HepG2 (cell line): ENCODE data around the gene PFDN2. TPM values are rescaled to one million over a fixed set of nuclear protein-coding genes. Genes with fewer than 3 reads are reported as not detected.

ENCODE experiments used
- AHR ChIP-seq: IDR thresholded peaks from 2 replicates; pipeline ENCODE4 v1.6.1; 2018; ENCODE audit warnings: missing genetic modification reagents, missing compliant biosample characterization
- CREB1 ChIP-seq, 2 experiments: fragments of 450-650 bp in 1 of 2; IDR thresholded peaks; 2 replicates each; pipeline ENCODE4 v1.6.1; 2016 to 2017; ENCODE audit warnings: control low read depth in 1 of 2, mild to moderate bottlenecking in 1 of 2, missing compliant biosample characterization in 1 of 2, missing genetic modification characterization in 1 of 2
- DMTF1 ChIP-seq: sonication (generic); formaldehyde crosslinking; IDR thresholded peaks from 2 replicates; pipeline ENCODE4 v1.4.0; 2020; ENCODE audit warnings: mild to moderate bottlenecking, missing genetic modification reagents
- HIVEP1 ChIP-seq: sonication (generic); formaldehyde crosslinking; IDR thresholded peaks from 2 replicates; pipeline ENCODE4 v1.4.0; 2020; ENCODE audit warnings: mild to moderate bottlenecking, missing genetic modification reagents
- HNRNPH1 ChIP-seq: fragments of 200-400 bp; formaldehyde crosslinking; optimal IDR thresholded peaks from 2 replicates; pipeline ENCODE3; 2017; ENCODE audit warnings: mild to moderate bottlenecking, low read depth, low read length
- HOXA9 ChIP-seq: sonication (generic); formaldehyde crosslinking; IDR thresholded peaks from 2 replicates; pipeline ENCODE4 v1.8.1; 2022; ENCODE audit warnings: missing genetic modification reagents, mild to moderate bottlenecking, moderate library complexity, borderline replicate concordance
- LCORL ChIP-seq, 2 experiments: fragments of 450-650 bp in 1 of 2; sonication (generic) in 1 of 2; formaldehyde crosslinking in 1 of 2; IDR thresholded peaks; 2 replicates each; pipeline versions ENCODE4 v1.5.0 to v1.6.1; 2017 to 2020; ENCODE audit warnings: antibody characterized with exemption in 1 of 2, missing genetic modification reagents in 1 of 2
- MXD4 ChIP-seq: IDR thresholded peaks from 2 replicates; pipeline ENCODE4 v1.6.1; 2016; ENCODE audit warnings: mild to moderate bottlenecking, missing biosample characterization, missing genetic modification reagents
- NCOA5 ChIP-seq: sonication (generic); formaldehyde crosslinking; IDR thresholded peaks from 2 replicates; pipeline ENCODE4 v1.4.0; 2020; ENCODE audit warnings: missing genetic modification reagents
- PRPF4 ChIP-seq: fragments of 200-400 bp; formaldehyde crosslinking; IDR thresholded peaks from 2 replicates; pipeline ENCODE4 v1.6.1; 2016; ENCODE audit warnings: low read length, low read depth; ENCODE audit not compliant: poor library complexity, severe bottlenecking
- RCOR2 ChIP-seq: IDR thresholded peaks from 2 replicates; pipeline ENCODE4 v1.6.1; 2016; ENCODE audit warnings: missing biosample characterization, missing genetic modification reagents
- SMAD3 ChIP-seq: sonication (generic); formaldehyde crosslinking; IDR thresholded peaks from 2 replicates; pipeline ENCODE4 v1.4.0; 2020; ENCODE audit warnings: missing genetic modification reagents
- SP140L ChIP-seq: sonication (generic); formaldehyde crosslinking; IDR thresholded peaks from 2 replicates; pipeline ENCODE4 v1.4.0; 2020; ENCODE audit warnings: missing genetic modification reagents, borderline replicate concordance
- TFDP2 ChIP-seq: sonication (generic); formaldehyde crosslinking; IDR thresholded peaks from 2 replicates; pipeline ENCODE4 v1.4.0; 2020; ENCODE audit warnings: missing genetic modification reagents
- WIZ ChIP-seq: sonication (generic); formaldehyde crosslinking; IDR thresholded peaks from 2 replicates; pipeline ENCODE4 v1.5.1; 2020; ENCODE audit warnings: mild to moderate bottlenecking, missing genetic modification reagents
- ZC3H4 ChIP-seq: sonication (generic); formaldehyde crosslinking; IDR thresholded peaks from 2 replicates; pipeline ENCODE4 v1.4.0; 2020; ENCODE audit warnings: missing genetic modification reagents, borderline replicate concordance
- ZNF382 ChIP-seq: sonication (generic); formaldehyde crosslinking; IDR thresholded peaks from 2 replicates; pipeline ENCODE4 v1.5.0; 2020; ENCODE audit warnings: missing genetic modification reagents, mild to moderate bottlenecking, borderline replicate concordance
- ZNF549 ChIP-seq: sonication (generic); formaldehyde crosslinking; IDR thresholded peaks from 2 replicates; pipeline ENCODE4 v1.5.0; 2020; ENCODE audit warnings: missing genetic modification reagents
- ZNF567 ChIP-seq: sonication (generic); formaldehyde crosslinking; IDR thresholded peaks from 2 replicates; pipeline ENCODE4 v1.8.1; 2023; ENCODE audit warnings: mild to moderate bottlenecking, missing genetic modification reagents, borderline replicate concordance
- polyA plus RNA-seq, 8 experiments: library from polyadenylated mRNA; depleted of rRNA in 3 of 8; stranded (reverse) in 7 of 8; unstranded in 1 of 8; fragments of >200 nt; fragmentation: Illumina TruSeq in 4 of 8; extraction: Trizol in 4 of 8; gene quantifications; 2 replicates each; pipeline versions ENCODE4 v1.2.1 to v1.2.3, GENCODE V29; 2011 to 2016; ENCODE audit warnings: low read depth in 4 of 8, missing spikeins in 1 of 8, mixed read lengths in 1 of 8; ENCODE audit not compliant: insufficient read depth in 1 of 8
- total RNA-seq, 5 experiments: library from RNA; depleted of rRNA; stranded (reverse); fragments of >200 nt; fragmentation: Illumina TruSeq; extraction: Trizol; gene quantifications; 2 replicates each; pipeline ENCODE4 v1.2.3, GENCODE V29; 2016; ENCODE audit warnings: low read depth in 1 of 5
- TF ChIP-seq, protein P1 (sequence below): sonication (generic); formaldehyde crosslinking; IDR thresholded peaks from 2 replicates; pipeline ENCODE4 v1.4.0; 2020; ENCODE audit warnings: mild to moderate bottlenecking, missing genetic modification reagents, borderline replicate concordance

The PFDN2 gene
- total and polyA plus RNA-seq, 2 of the 13 experiments (the other 11 are each of a cell fraction or from before 2014, with no cell fraction given), result 62.6 to 63.6 TPM

DNA sequence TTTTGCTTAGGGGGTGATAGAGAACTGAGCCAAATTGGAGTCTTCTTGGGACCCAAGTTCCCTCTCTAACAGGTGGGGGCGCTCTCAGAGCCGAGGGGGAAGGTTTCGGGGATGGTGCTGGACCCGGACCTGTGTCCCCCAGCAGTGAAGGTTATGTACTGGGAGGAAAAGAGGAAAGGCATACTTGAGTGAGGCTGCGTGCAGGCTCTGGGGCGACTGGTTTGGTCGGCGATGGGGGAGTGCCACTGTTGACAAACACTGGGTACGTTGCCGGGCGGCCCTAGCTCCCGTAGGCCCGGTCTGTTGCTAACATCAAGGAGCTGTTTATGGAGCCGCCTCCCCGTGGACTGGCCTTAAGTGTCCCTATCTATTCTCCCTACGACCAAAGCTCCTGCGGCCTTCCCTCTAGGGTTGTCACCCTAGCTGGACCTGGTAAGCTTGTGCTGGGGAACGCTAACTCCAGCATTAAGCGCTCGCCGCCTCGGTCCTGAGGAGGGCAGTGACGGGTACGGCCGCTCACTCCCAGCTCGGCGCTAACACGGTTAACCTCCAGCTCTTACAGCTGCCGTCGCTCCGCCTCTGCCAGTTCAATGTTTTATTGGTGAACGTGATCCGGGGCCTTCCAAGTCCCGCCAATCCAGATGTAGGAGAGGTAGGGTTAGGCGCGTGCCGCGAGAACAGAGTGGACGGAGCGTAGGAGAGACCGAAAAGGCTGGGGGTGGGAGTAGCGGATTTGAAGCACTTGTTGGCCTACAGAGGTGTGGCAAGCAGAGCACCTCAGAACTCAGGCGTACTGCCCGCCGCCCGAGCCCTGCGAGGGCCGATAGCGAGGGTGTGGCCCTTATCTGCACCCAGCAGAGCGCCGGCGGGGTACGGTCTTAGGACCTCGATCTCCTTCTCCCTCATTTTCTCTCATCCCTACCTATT is 48.2 kb upstream of the PFDN2 start, which contains the start of gene PPOX (continued):
- TF ChIP-seq, protein P1, sequence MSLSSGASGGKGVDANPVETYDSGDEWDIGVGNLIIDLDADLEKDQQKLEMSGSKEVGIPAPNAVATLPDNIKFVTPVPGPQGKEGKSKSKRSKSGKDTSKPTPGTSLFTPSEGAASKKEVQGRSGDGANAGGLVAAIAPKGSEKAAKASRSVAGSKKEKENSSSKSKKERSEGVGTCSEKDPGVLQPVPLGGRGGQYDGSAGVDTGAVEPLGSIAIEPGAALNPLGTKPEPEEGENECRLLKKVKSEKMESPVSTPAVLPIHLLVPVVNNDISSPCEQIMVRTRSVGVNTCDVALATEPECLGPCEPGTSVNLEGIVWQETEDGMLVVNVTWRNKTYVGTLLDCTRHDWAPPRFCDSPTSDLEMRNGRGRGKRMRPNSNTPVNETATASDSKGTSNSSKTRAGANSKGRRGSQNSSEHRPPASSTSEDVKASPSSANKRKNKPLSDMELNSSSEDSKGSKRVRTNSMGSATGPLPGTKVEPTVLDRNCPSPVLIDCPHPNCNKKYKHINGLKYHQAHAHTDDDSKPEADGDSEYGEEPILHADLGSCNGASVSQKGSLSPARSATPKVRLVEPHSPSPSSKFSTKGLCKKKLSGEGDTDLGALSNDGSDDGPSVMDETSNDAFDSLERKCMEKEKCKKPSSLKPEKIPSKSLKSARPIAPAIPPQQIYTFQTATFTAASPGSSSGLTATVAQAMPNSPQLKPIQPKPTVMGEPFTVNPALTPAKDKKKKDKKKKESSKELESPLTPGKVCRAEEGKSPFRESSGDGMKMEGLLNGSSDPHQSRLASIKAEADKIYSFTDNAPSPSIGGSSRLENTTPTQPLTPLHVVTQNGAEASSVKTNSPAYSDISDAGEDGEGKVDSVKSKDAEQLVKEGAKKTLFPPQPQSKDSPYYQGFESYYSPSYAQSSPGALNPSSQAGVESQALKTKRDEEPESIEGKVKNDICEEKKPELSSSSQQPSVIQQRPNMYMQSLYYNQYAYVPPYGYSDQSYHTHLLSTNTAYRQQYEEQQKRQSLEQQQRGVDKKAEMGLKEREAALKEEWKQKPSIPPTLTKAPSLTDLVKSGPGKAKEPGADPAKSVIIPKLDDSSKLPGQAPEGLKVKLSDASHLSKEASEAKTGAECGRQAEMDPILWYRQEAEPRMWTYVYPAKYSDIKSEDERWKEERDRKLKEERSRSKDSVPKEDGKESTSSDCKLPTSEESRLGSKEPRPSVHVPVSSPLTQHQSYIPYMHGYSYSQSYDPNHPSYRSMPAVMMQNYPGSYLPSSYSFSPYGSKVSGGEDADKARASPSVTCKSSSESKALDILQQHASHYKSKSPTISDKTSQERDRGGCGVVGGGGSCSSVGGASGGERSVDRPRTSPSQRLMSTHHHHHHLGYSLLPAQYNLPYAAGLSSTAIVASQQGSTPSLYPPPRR (CRISPR knock-in tag), result no peak
- TF ChIP-seq NCOA5 (CRISPR knock-in tag), result no peak
- TF ChIP-seq PRPF4, result no peak
- peak; percentile 46 for TF ChIP-seq CREB1 (IDR thresholded peaks at IDR 0.05)
- peak; percentile 71 for TF ChIP-seq CREB1 (CRISPR knock-in tag; IDR thresholded peaks at IDR 0.05)
- TF ChIP-seq ZNF549 (CRISPR knock-in tag), result no peak
- TF ChIP-seq DMTF1 (CRISPR knock-in tag), result peak; percentile 99; the same call in 1 of the 2 replicates
- TF ChIP-seq RCOR2 (CRISPR knock-in tag), result no peak
- TF ChIP-seq TFDP2, result peak; percentile 81
- no peak for TF ChIP-seq ZC3H4 (CRISPR knock-in tag)
- no peak for TF ChIP-seq ZNF567 (CRISPR knock-in tag)
- no peak for TF ChIP-seq SMAD3
- peak; percentile 71; the same call in 1 of the 2 replicates for TF ChIP-seq MXD4 (CRISPR knock-in tag)
- TF ChIP-seq WIZ (CRISPR knock-in tag), result no peak
- no peak for TF ChIP-seq SP140L (CRISPR knock-in tag)
- peak; percentile 62 for TF ChIP-seq HIVEP1 (CRISPR knock-in tag)
- TF ChIP-seq AHR (CRISPR knock-in tag), result no peak
- TF ChIP-seq ZNF382 (CRISPR knock-in tag), result no peak
- peak; percentile 70 for TF ChIP-seq HNRNPH1
- no peak for TF ChIP-seq LCORL (IDR thresholded peaks at IDR 0.05)
- peak; percentile 14; the same call in 1 of the 2 replicates for TF ChIP-seq LCORL (CRISPR knock-in tag; IDR thresholded peaks at IDR 0.05)
- TF ChIP-seq HOXA9 (CRISPR knock-in tag), result no peak
